RKO (cell line): ENCODE measurements around the gene LHFPL3.

ENCODE experiments used
- DNase-seq: peaks from one replicate; pipeline ENCODE4 v3.0.0-alpha.2; 2016; ENCODE audit warnings: low spot score

The LHFPL3 gene

GRCh38 chr7:104846731-104847130 is 518.3 kb downstream of the LHFPL3 start:
- no peak for DNase-seq

- peak; percentile 32 for DNase-seq
Observed at GRCh38 chr7:104848138-104848990, 520.0 kb downstream of the LHFPL3 start.

GRCh38 chr7:104850374-104850773 is 522.0 kb downstream of the LHFPL3 start:
- DNase-seq: no peak

GRCh38 chr7:104851268-104851667 is 522.9 kb downstream of the LHFPL3 start:
- DNase-seq: no peak

GRCh38 chr7:104852386-104852785 is 524.0 kb downstream of the LHFPL3 start:
- no peak for DNase-seq

- no peak for DNase-seq
Observed at GRCh38 chr7:104855861-104856260, 527.5 kb downstream of the LHFPL3 start.

- DNase-seq: no peak
Observed at GRCh38 chr7:104857458-104858425, 529.3 kb downstream of the LHFPL3 start.

- DNase-seq: no peak
Observed at GRCh38 chr7:104859754-104860426, 531.5 kb downstream of the LHFPL3 start.

- DNase-seq: no peak
Observed at GRCh38 chr7:104861729-104862390, 533.5 kb downstream of the LHFPL3 start.

GRCh38 chr7:104862719-104863118 is 534.3 kb downstream of the LHFPL3 start:
- peak; percentile 67 for DNase-seq

- no peak for DNase-seq
Observed at GRCh38 chr7:104873401-104873800, 545.0 kb downstream of the LHFPL3 start.

GRCh38 chr7:104878577-104878976 is 550.2 kb downstream of the LHFPL3 start:
- no peak for DNase-seq

- DNase-seq: no peak
Observed at GRCh38 chr7:104883248-104883717, 554.9 kb downstream of the LHFPL3 start.

- peak; percentile 86 for DNase-seq
Observed at GRCh38 chr7:104883718-104884452, 555.5 kb downstream of the LHFPL3 start.

- no peak for DNase-seq
Observed at GRCh38 chr7:104886651-104887050, 558.2 kb downstream of the LHFPL3 start.

GRCh38 chr7:104890216-104890615 is 561.8 kb downstream of the LHFPL3 start:
- no peak for DNase-seq

- no peak for DNase-seq
Observed at GRCh38 chr7:104891949-104892348, 563.5 kb downstream of the LHFPL3 start.

- no peak for DNase-seq
Observed at GRCh38 chr7:104894314-104894713, 565.9 kb downstream of the LHFPL3 start.

GRCh38 chr7:104894726-104895521 is 566.5 kb downstream of the LHFPL3 start:
- DNase-seq: no peak
